ENCODE measurements around the gene TNFSF13.
"Not testable (repeated sequence)": the region's sequence is repeated elsewhere in the genome, so short reads cannot be mapped to it uniquely, and the experiment has no call there.

Gene TNFSF13

GRCh38 chr17:7591596-7591995, 33.0 kb downstream of the TNFSF13 start:
- DNase-seq, result no peak

GRCh38 chr17:7592422-7593021, 34.0 kb downstream of the TNFSF13 start:
- no peak for DNase-seq

- no peak for DNase-seq
Observed at GRCh38 chr17:7593296-7593695, 34.7 kb downstream of the TNFSF13 start.

- DNase-seq, result not testable (repeated sequence)
Observed at GRCh38 chr17:7597561-7597960, 39.0 kb downstream of the TNFSF13 start.

GRCh38 chr17:7606280-7606679, 47.7 kb downstream of the TNFSF13 start:
- no peak for DNase-seq

GRCh38 chr17:7610641-7611040, 52.1 kb downstream of the TNFSF13 start:
- no peak for DNase-seq

Measured in C1 segment of cervical spinal cord (tissue), 14 donors.